HepG2 (cell line): ENCODE results near the gene OPTN. TPM values are rescaled to one million over a fixed set of nuclear protein-coding genes. Genes with fewer than 3 reads are reported as not detected.
A peak's percentile ranks its signal among the peaks of the same experiment; 100 is the strongest.

Experiments
- ARNT2 ChIP-seq: sonication (generic); formaldehyde crosslinking; IDR thresholded peaks from 2 replicates; pipeline ENCODE4 v1.8.0; 2022; ENCODE audit warnings: mild to moderate bottlenecking, low read depth, missing genetic modification reagents, moderate library complexity
- CHD2 ChIP-seq: IDR thresholded peaks from 2 replicates; pipeline ENCODE4 v1.6.1; 2011; ENCODE audit warnings: low read depth, low read length, improper control_type of control experiment
- CREB1 ChIP-seq, 2 experiments: fragments of 450-650 bp in 1 of 2; IDR thresholded peaks; 2 replicates each; pipeline ENCODE4 v1.6.1; 2016 to 2017; ENCODE audit warnings: control low read depth in 1 of 2, mild to moderate bottlenecking in 1 of 2, missing compliant biosample characterization in 1 of 2, missing genetic modification characterization in 1 of 2
- FOXO1 ChIP-seq: sonication (generic); formaldehyde crosslinking; IDR thresholded peaks from 2 replicates; pipeline ENCODE4 v1.4.0; 2020; ENCODE audit warnings: missing genetic modification reagents
- GMEB1 ChIP-seq: sonication (generic); formaldehyde crosslinking; IDR thresholded peaks from 2 replicates; pipeline ENCODE4 v1.5.1; 2020; ENCODE audit warnings: missing genetic modification reagents, mild to moderate bottlenecking, borderline replicate concordance
- PAWR ChIP-seq: sonication (generic); formaldehyde crosslinking; IDR thresholded peaks from 2 replicates; pipeline ENCODE4 v1.4.0; 2020; ENCODE audit warnings: missing genetic modification reagents, mild to moderate bottlenecking, borderline replicate concordance
- RXRA ChIP-seq: sonication (generic); formaldehyde crosslinking; IDR thresholded peaks from 2 replicates; pipeline ENCODE4 v1.5.1; 2020; ENCODE audit warnings: missing genetic modification reagents
- SYNCRIP ChIP-seq: fragments of 200-400 bp; formaldehyde crosslinking; IDR thresholded peaks from 2 replicates; pipeline ENCODE4 v1.6.1; 2018; ENCODE audit warnings: mild to moderate bottlenecking, low read depth, low read length; ENCODE audit not compliant: insufficient read depth
- ZC3H13 ChIP-seq: sonication (generic); formaldehyde crosslinking; IDR thresholded peaks from 2 replicates; pipeline ENCODE4 v1.8.1; 2023; ENCODE audit warnings: mild to moderate bottlenecking, missing genetic modification reagents, moderate library complexity
- ZFP36 ChIP-seq: fragments of 150-350 bp; IDR thresholded peaks from 2 replicates; pipeline ENCODE4 v1.6.1; 2018; ENCODE audit warnings: borderline replicate concordance, low read length, low read depth; ENCODE audit not compliant: partially characterized antibody
- ZFX ChIP-seq: sonication (generic); formaldehyde crosslinking; IDR thresholded peaks from 2 replicates; pipeline ENCODE4 v1.4.0; 2020; ENCODE audit warnings: mild to moderate bottlenecking, low read depth, missing genetic modification reagents, moderate library complexity
- ZNF138 ChIP-seq: sonication (generic); formaldehyde crosslinking; IDR thresholded peaks from 2 replicates; pipeline ENCODE4 v1.5.0; 2020; ENCODE audit warnings: mild to moderate bottlenecking, low read depth, missing genetic modification reagents
- ZNF253 ChIP-seq: sonication (generic); formaldehyde crosslinking; IDR thresholded peaks from 2 replicates; pipeline ENCODE4 v1.8.0; 2022; ENCODE audit warnings: mild to moderate bottlenecking, missing genetic modification reagents, borderline replicate concordance
- ZNF503 ChIP-seq: sonication (generic); formaldehyde crosslinking; IDR thresholded peaks from 2 replicates; pipeline ENCODE4 v1.4.0; 2020; ENCODE audit warnings: missing genetic modification reagents
- ZNF687 ChIP-seq: sonication (generic); formaldehyde crosslinking; IDR thresholded peaks from 2 replicates; pipeline ENCODE4 v1.5.1; 2020; ENCODE audit warnings: mild to moderate bottlenecking, missing genetic modification reagents, moderate library complexity
- ZNF784 ChIP-seq: sonication (generic); formaldehyde crosslinking; IDR thresholded peaks from 2 replicates; pipeline ENCODE4 v1.5.1; 2020; ENCODE audit warnings: missing genetic modification reagents, mild to moderate bottlenecking, borderline replicate concordance
- ZSCAN21 ChIP-seq: sonication (generic); formaldehyde crosslinking; IDR thresholded peaks from 2 replicates; pipeline ENCODE4 v1.8.0; 2022; ENCODE audit warnings: mild to moderate bottlenecking, missing genetic modification reagents, moderate library complexity, borderline replicate concordance
- polyA plus RNA-seq, 8 experiments: library from polyadenylated mRNA; depleted of rRNA in 3 of 8; stranded (reverse) in 7 of 8; unstranded in 1 of 8; fragments of >200 nt; fragmentation: Illumina TruSeq in 4 of 8; extraction: Trizol in 4 of 8; gene quantifications; 2 replicates each; pipeline versions ENCODE4 v1.2.1 to v1.2.3, GENCODE V29; 2011 to 2016; ENCODE audit warnings: low read depth in 4 of 8, missing spikeins in 1 of 8, mixed read lengths in 1 of 8; ENCODE audit not compliant: insufficient read depth in 1 of 8
- total RNA-seq, 5 experiments: library from RNA; depleted of rRNA; stranded (reverse); fragments of >200 nt; fragmentation: Illumina TruSeq; extraction: Trizol; gene quantifications; 2 replicates each; pipeline ENCODE4 v1.2.3, GENCODE V29; 2016; ENCODE audit warnings: low read depth in 1 of 5
- TF ChIP-seq, protein P1 (sequence below): IDR thresholded peaks from 2 replicates; pipeline ENCODE4 v1.6.1; 2016
- TF ChIP-seq, protein P2 (sequence below): IDR thresholded peaks from 2 replicates; pipeline ENCODE4 v1.6.1; 2016; ENCODE audit warnings: control low read depth

Gene OPTN
- total and polyA plus RNA-seq, 2 of the 13 experiments (the other 11 are each of a cell fraction or from before 2014, with no cell fraction given), result 13.4 to 46.6 TPM

GRCh38 chr10:13080643-13081042, 19.3 kb upstream of the OPTN start (continued):
- TF ChIP-seq ZSCAN21 (CRISPR knock-in tag) (no peak), ZNF503 (CRISPR knock-in tag) (0 out of 2 replicates have a peak, but pooled peaks have one; percentile 36), ZC3H13 (CRISPR knock-in tag) (no peak), RXRA (peak; percentile 50; the same call in 1 of the 2 replicates), CREB1 (IDR thresholded peaks at IDR 0.05) (no peak), CREB1 (CRISPR knock-in tag; IDR thresholded peaks at IDR 0.05) (no peak), PAWR (CRISPR knock-in tag) (no peak), ARNT2 (no peak), SYNCRIP (no peak), ZFP36 (no peak), ZFX (CRISPR knock-in tag) (peak; percentile 65; the same call in 1 of the 2 replicates), ZNF784 (no peak), CHD2 (no peak), ZNF138 (CRISPR knock-in tag) (no peak), FOXO1 (peak; percentile 57; the same call in 1 of the 2 replicates), ZNF253 (no peak), GMEB1 (no peak), ZNF687 (CRISPR knock-in tag) (peak; percentile 64)
- TF ChIP-seq, protein P1, sequence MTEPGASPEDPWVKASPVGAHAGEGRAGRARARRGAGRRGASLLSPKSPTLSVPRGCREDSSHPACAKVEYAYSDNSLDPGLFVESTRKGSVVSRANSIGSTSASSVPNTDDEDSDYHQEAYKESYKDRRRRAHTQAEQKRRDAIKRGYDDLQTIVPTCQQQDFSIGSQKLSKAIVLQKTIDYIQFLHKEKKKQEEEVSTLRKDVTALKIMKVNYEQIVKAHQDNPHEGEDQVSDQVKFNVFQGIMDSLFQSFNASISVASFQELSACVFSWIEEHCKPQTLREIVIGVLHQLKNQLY (CRISPR knock-in tag), result no peak
- TF ChIP-seq, protein P2, sequence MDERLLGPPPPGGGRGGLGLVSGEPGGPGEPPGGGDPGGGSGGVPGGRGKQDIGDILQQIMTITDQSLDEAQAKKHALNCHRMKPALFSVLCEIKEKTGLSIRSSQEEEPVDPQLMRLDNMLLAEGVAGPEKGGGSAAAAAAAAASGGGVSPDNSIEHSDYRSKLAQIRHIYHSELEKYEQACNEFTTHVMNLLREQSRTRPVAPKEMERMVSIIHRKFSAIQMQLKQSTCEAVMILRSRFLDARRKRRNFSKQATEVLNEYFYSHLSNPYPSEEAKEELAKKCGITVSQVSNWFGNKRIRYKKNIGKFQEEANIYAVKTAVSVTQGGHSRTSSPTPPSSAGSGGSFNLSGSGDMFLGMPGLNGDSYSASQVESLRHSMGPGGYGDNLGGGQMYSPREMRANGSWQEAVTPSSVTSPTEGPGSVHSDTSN, result no peak
